HG03571 (cell line): ENCODE measurements around the gene FUNDC2.

Experiments used
- ATAC-seq: cut with Tn5 transposase; IDR thresholded peaks from one replicate; pipeline ENCODE4 v1.9.1; 2021; ENCODE audit not compliant: unreplicated experiment

Gene FUNDC2

DNA sequence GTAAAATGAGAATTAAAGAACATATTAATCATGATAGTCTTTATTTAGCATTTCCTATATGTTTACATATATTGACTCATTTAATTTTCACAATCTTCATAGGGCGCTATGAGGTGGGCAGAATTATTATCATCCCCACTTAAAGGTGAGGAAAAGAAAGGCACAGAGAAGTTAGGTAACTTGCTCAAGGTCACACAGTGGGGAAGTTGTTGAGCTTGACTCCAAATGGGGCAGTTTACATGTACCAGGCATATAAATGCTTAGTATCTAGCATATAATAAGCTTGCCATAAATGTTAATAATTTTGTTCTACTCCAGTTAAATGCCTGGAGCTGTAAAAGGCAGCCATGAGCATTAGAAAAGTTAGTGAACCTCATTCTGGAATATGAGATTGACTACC is 42.8 kb downstream of the FUNDC2 start:
- no peak for ATAC-seq

DNA sequence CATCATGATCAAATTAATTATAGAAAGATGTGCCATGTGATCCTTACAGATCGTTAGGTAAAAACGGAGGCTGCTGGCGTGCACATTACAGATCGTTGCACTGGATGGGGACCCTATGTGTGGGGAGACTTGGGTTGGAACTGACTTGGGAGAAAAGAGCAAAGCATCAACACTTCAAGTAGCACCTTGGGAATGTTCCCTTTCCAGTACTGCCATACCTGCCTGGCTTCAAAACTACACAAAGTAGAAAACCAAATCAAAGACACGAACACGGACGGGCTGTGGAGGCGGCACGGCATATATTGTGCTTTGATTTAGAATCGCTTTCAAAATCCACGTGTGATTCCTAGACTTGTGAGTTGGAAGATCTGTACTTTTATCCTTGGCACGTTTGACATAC is 43.4 kb downstream of the FUNDC2 start:
- no peak for ATAC-seq

- peak; percentile 28 for ATAC-seq
Observed at GRCh38 chrX:155070663-155070974, 44.0 kb downstream of the FUNDC2 start.

DNA sequence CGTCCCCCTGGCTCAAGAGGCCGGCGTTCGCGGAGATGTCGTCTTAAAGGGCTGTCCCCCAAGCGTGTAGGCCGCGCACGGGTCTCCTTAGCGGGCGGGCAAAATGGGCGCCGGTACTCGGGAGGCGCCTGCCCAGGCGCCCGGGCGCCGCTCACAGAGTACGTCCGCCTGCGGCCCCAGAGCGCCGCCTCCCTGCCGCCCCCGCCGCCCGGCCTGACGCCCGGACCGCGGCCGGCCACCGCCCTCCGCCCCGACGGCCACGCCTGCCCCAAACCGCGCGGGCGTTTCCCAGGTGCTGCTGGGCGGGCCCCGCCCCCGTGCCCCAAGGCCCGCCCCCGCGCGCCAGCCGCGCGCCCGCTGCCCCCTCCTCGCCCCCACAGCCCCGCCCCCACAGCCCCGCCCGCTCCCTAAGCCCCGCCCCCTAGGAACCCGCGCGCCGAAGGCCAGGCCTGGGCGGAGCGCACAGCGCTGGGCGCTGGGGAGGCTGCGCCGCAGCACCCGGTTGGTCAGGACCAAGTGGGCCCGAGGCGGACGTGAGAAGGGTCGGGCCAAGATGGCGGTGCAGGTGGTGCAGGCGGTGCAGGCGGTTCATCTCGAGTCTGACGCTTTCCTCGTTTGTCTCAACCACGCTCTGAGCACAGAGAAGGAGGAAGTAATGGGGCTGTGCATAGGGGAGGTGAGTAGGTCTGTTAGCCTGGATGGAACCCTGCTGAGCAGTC is 44.5 kb downstream of the FUNDC2 start, which contains the start of the genes BRCC3, CMC4 and MTCP1:
TSS of gene BRCC3 (plus strand) at position 534 of the 719 bp plus-strand sequence. CDS start at position 554, 20 bp downstream.
TSS of gene CMC4 (minus strand) at position 162 of the 719 bp plus-strand sequence. CDS start 7,113 bp downstream, outside the sequence.
TSS of gene MTCP1 (minus strand) at position 162 of the 719 bp plus-strand sequence. CDS start 5,126 bp downstream, outside the sequence.
- peak; percentile 88 for ATAC-seq

DNA sequence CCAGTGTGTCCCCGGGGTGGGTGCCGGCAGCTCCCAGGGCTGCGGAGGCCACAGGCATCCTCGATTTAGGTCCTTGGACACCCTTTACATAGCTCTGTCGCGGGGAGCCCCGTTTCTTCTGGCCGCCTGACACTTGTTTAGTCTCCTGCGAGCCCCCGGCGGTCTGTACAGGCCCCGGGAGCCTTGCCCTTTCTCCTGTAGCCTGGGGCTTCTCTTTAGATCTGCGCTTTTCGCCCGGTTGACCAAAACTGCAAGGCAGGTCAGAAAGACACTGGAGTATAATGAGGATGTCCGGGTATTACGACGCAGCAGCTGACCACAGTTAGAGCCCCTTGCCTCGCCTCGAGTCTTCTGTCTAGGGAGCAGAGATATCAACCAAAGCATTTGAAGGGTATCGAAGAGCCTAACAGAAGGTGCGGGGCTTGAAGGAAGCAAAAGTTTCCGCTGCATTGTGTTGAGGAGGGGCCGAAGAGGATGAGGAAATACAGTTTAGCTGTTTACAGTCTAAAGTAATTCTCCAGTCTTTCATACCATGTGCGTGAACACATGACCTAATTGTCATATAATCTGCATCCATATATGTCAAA is 45.1 kb downstream of the FUNDC2 start:
- ATAC-seq: peak; percentile 16

DNA sequence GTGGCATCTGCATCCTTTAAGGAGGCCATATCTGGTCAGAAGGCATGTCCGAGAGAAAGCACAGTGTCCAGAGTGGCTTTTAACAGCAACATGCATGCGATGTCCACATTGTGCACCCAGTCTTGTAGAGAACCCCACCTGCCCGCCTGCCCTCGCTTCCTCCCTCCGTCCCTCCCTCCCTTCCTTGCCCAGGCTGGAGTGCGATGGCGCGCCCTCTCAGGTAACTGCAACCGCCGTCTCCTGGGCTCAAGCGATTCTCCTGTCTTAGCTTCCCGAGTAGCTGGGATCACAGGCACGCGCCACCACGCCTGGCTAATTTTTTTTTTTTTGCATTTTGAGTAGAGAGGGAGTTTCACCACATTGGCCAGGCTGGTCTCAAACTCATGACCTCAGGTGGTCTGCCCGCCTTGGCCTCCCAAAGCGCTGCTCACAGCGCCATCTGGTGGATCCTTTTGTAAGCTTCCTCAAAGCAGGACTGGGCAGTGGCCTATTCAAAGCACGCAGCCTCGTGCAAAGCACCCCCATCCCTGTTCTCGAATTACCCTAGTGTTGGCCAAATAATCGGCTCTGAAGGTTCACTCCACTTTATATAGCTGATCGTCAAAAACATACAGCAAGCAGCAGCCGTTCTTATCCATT is 59.7 kb downstream of the FUNDC2 start:
- no peak for ATAC-seq

DNA sequence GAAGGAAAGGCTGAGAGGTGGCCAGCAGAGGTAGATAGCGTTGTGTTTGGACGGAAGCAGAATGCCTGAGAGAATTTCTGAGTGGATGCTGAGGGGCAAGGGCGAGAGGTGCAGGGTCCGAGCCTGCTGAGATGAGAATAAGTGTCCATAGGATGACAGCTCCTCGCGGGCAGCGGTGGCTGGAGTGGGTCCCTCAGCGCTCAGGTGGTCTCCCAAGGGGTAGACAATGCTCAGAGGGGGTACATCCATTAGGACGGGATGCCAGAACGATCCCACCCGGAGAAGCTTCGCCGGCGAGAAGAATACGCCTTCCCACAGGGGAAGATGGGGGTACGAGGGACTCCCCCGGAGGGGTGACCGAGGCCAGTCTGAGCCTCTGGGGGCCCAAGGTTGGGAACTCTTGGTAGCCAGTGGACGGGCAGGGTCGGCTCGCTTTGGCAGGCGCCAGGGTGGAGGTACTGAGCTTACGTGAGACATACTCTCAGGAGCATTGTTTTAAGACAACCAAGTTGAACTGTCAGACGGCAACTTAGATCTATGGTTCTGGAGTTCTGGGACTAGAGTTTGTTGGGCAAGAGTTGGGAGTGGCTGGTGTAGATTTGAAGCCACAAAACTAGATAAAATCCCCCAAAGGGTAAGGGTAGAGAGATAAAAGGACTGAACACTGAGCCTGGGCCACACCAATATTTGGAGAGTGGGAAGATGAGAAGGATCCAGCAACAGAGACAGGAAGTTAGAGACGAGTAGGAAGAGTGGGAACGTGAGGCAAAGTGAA is 60.5 kb downstream of the FUNDC2 start:
- ATAC-seq: no peak

- no peak for ATAC-seq
Observed at GRCh38 chrX:155094468-155095061, 67.9 kb downstream of the FUNDC2 start.

DNA sequence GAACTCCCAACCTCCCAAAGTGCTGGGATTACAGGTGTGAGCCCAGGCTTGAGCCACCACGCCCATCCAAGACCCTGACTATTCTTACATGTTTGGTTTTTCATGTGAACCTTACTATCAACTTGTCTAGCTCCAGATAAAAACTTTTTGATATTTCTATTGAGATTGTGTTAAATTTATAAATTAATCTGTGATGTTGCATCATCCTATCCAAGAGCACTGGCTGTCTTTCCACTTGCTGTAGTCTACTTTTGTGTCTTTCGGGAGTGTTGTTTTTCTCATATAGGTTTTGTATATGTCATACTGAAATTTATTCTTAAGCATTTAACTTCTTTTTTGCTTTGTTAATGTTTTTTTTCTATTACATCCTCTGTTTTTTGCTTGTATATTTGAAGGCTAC is 79.3 kb downstream of the FUNDC2 start:
- ATAC-seq: no peak

- ATAC-seq: no peak
Observed at GRCh38 chrX:155108427-155108826, 81.8 kb downstream of the FUNDC2 start.
